ENCODE measurements around the gene SLC12A7.

Gene SLC12A7

GRCh38 chr5:1048861-1049838 lies 62.7 kb downstream of the SLC12A7 start:
- no peak overlapping the region for H3K4ac ChIP-seq (ENCODE audit: low read depth, low read length)
- no peak overlapping the region for H3K4me3 ChIP-seq (ENCODE audit: low read depth, low read length)
- H3K23ac ChIP-seq (ENCODE audit: low read length) = no peak overlapping the region
- no peaks in the 10 kb centered on the region for H3K4me1 ChIP-seq (ENCODE audit: control insufficient read depth in 1 of 2, insufficient read depth in 2 of 2, low read length in 2 of 2)
- H4K8ac ChIP-seq (ENCODE audit: low read depth, low read length) = no peak overlapping the region
- no peak for DNase-seq
- no peak overlapping the region for H3K18ac ChIP-seq (ENCODE audit: low read length)
- H3K27me3 ChIP-seq (ENCODE audit: insufficient read depth, low read length) = no peaks in the 10 kb centered on the region
- no peak overlapping the region for H2BK12ac ChIP-seq (ENCODE audit: low read length)
- WGBS (ENCODE audit: extremely low coverage, insufficient coverage, insufficient read length) = no CpG with 5 or more reads among the region's 39 CpGs
- H3K79me2 ChIP-seq (ENCODE audit: control insufficient read depth, insufficient read depth, low read length, poor library complexity) = no peaks in the 10 kb centered on the region
- H2BK120ac ChIP-seq (ENCODE audit: insufficient read depth, low read length, poor library complexity) = no peak overlapping the region
- H3K9me3 ChIP-seq (ENCODE audit: insufficient read depth, low read depth, low read length) = peaks cover 26% of the 10 kb centered on the region
- peaks cover 7 to 17% of the 10 kb centered on the region in 2 experiments for H3K36me3 ChIP-seq (ENCODE audit: control insufficient read depth in 1 of 2, insufficient read depth in 2 of 2, low read length in 2 of 2)
- no peak overlapping the region for H3K27ac ChIP-seq (ENCODE audit: low read depth, low read length)
- H4K91ac ChIP-seq (ENCODE audit: low read depth, low read length) = no peak overlapping the region
- no peak overlapping the region for H2BK5ac ChIP-seq (ENCODE audit: low read depth, low read length, poor library complexity)
- no peak overlapping the region for H3K4me2 ChIP-seq (ENCODE audit: low read length)
- H2AK5ac ChIP-seq (ENCODE audit: low read length) = no peak overlapping the region
- no peaks in the 10 kb centered on the region for H3K79me1 ChIP-seq (ENCODE audit: low read length)
- H3K9ac ChIP-seq (ENCODE audit: low read length) = no peak overlapping the region
- no peak overlapping the region for H4K12ac ChIP-seq (ENCODE audit: low read depth, low read length)
- no peak overlapping the region for H2AFZ ChIP-seq (ENCODE audit: insufficient read depth, low read length, poor library complexity)
- no peak overlapping the region for H3K14ac ChIP-seq (ENCODE audit: low read length)

GRCh38 chr5:1048162-1048721 lies 63.6 kb downstream of the SLC12A7 start:
- no peak for DNase-seq
- no peak overlapping the region for H2BK120ac ChIP-seq (ENCODE audit: insufficient read depth, low read length, poor library complexity)
- H4K91ac ChIP-seq (ENCODE audit: low read depth, low read length) = no peak overlapping the region
- H3K4me1 ChIP-seq (ENCODE audit: control insufficient read depth in 1 of 2, insufficient read depth in 2 of 2, low read length in 2 of 2) = no peaks in the 10 kb centered on the region
- peaks cover 28% of the 10 kb centered on the region for H3K9me3 ChIP-seq (ENCODE audit: insufficient read depth, low read depth, low read length)
- no peak overlapping the region for H2BK12ac ChIP-seq (ENCODE audit: low read length)
- H3K14ac ChIP-seq (ENCODE audit: low read length) = no peak overlapping the region
- peaks cover 7 to 14% of the 10 kb centered on the region in 2 experiments for H3K36me3 ChIP-seq (ENCODE audit: control insufficient read depth in 1 of 2, insufficient read depth in 2 of 2, low read length in 2 of 2)
- no peak overlapping the region for H2AFZ ChIP-seq (ENCODE audit: insufficient read depth, low read length, poor library complexity)
- peak overlapping the region; percentile 37 for H3K4me3 ChIP-seq (ENCODE audit: low read depth, low read length)
- over 99% methylated on average over 11 of the region's 11 CpGs for WGBS (ENCODE audit: extremely low coverage, insufficient coverage, insufficient read length)
- H3K18ac ChIP-seq (ENCODE audit: low read length) = no peak overlapping the region
- H2AK5ac ChIP-seq (ENCODE audit: low read length) = no peak overlapping the region
- H3K79me2 ChIP-seq (ENCODE audit: control insufficient read depth, insufficient read depth, low read length, poor library complexity) = no peaks in the 10 kb centered on the region
- H3K4me2 ChIP-seq (ENCODE audit: low read length) = no peak overlapping the region
- no peak overlapping the region for H2BK5ac ChIP-seq (ENCODE audit: low read depth, low read length, poor library complexity)
- no peak overlapping the region for H3K27ac ChIP-seq (ENCODE audit: low read depth, low read length)
- H3K9ac ChIP-seq (ENCODE audit: low read length) = no peak overlapping the region
- no peak overlapping the region for H4K12ac ChIP-seq (ENCODE audit: low read depth, low read length)
- no peaks in the 10 kb centered on the region for H3K79me1 ChIP-seq (ENCODE audit: low read length)
- no peaks in the 10 kb centered on the region for H3K27me3 ChIP-seq (ENCODE audit: insufficient read depth, low read length)
- H3K4ac ChIP-seq (ENCODE audit: low read depth, low read length) = no peak overlapping the region
- H3K23ac ChIP-seq (ENCODE audit: low read length) = no peak overlapping the region
- no peak overlapping the region for H4K8ac ChIP-seq (ENCODE audit: low read depth, low read length)

GRCh38 chr5:1047332-1047965 lies 64.4 kb downstream of the SLC12A7 start:
- H3K23ac ChIP-seq (ENCODE audit: low read length) = peak overlapping the region; percentile 76
- no peak overlapping the region for H3K18ac ChIP-seq (ENCODE audit: low read length)
- peaks cover 34% of the 10 kb centered on the region for H3K9me3 ChIP-seq (ENCODE audit: insufficient read depth, low read depth, low read length)
- no peak overlapping the region for H2BK5ac ChIP-seq (ENCODE audit: low read depth, low read length, poor library complexity)
- no peak overlapping the region for H3K4me2 ChIP-seq (ENCODE audit: low read length)
- H2AK5ac ChIP-seq (ENCODE audit: low read length) = no peak overlapping the region
- no peak overlapping the region for H3K14ac ChIP-seq (ENCODE audit: low read length)
- H2BK120ac ChIP-seq (ENCODE audit: insufficient read depth, low read length, poor library complexity) = no peak overlapping the region
- peaks cover 7% of the 10 kb centered on the region in 2 experiments for H3K36me3 ChIP-seq (ENCODE audit: control insufficient read depth in 1 of 2, insufficient read depth in 2 of 2, low read length in 2 of 2)
- WGBS (ENCODE audit: extremely low coverage, insufficient coverage, insufficient read length) = 100% methylated on average over 11 of the region's 11 CpGs
- H2BK12ac ChIP-seq (ENCODE audit: low read length) = no peak overlapping the region
- DNase-seq = no peak
- H3K4me1 ChIP-seq (ENCODE audit: control insufficient read depth in 1 of 2, insufficient read depth in 2 of 2, low read length in 2 of 2) = no peaks in the 10 kb centered on the region
- H2AFZ ChIP-seq (ENCODE audit: insufficient read depth, low read length, poor library complexity) = no peak overlapping the region
- no peak overlapping the region for H4K8ac ChIP-seq (ENCODE audit: low read depth, low read length)
- no peaks in the 10 kb centered on the region for H3K27me3 ChIP-seq (ENCODE audit: insufficient read depth, low read length)
- H3K79me2 ChIP-seq (ENCODE audit: control insufficient read depth, insufficient read depth, low read length, poor library complexity) = no peaks in the 10 kb centered on the region
- H3K4ac ChIP-seq (ENCODE audit: low read depth, low read length) = no peak overlapping the region
- H4K12ac ChIP-seq (ENCODE audit: low read depth, low read length) = no peak overlapping the region
- H3K27ac ChIP-seq (ENCODE audit: low read depth, low read length) = no peak overlapping the region
- H3K79me1 ChIP-seq (ENCODE audit: low read length) = no peaks in the 10 kb centered on the region
- no peak overlapping the region for H4K91ac ChIP-seq (ENCODE audit: low read depth, low read length)
- peak overlapping the region; percentile 34 for H3K4me3 ChIP-seq (ENCODE audit: low read depth, low read length)
- no peak overlapping the region for H3K9ac ChIP-seq (ENCODE audit: low read length)

- no peaks in the 10 kb centered on the region for H3K4me1 ChIP-seq (ENCODE audit: control insufficient read depth in 1 of 2, insufficient read depth in 2 of 2, low read length in 2 of 2)
- no peak overlapping the region for H2AK5ac ChIP-seq (ENCODE audit: low read length)
- no peak overlapping the region for H2BK5ac ChIP-seq (ENCODE audit: low read depth, low read length, poor library complexity)
- H3K23ac ChIP-seq (ENCODE audit: low read length) = no peak overlapping the region
- H4K8ac ChIP-seq (ENCODE audit: low read depth, low read length) = no peak overlapping the region
- H3K18ac ChIP-seq (ENCODE audit: low read length) = no peak overlapping the region
- no peak overlapping the region for H2BK12ac ChIP-seq (ENCODE audit: low read length)
- no peak overlapping the region for H2BK120ac ChIP-seq (ENCODE audit: insufficient read depth, low read length, poor library complexity)
- no peak overlapping the region for H3K4me3 ChIP-seq (ENCODE audit: low read depth, low read length)
- no peak overlapping the region for H4K12ac ChIP-seq (ENCODE audit: low read depth, low read length)
- no peak overlapping the region for H3K9ac ChIP-seq (ENCODE audit: low read length)
- 100% methylated on average over 9 of the region's 9 CpGs for WGBS (ENCODE audit: extremely low coverage, insufficient coverage, insufficient read length)
- H3K36me3 ChIP-seq (ENCODE audit: control insufficient read depth in 1 of 2, insufficient read depth in 2 of 2, low read length in 2 of 2) = peaks cover 0 to 1% of the 10 kb centered on the region in 2 experiments
- H3K4me2 ChIP-seq (ENCODE audit: low read length) = no peak overlapping the region
- DNase-seq = no peak
- no peak overlapping the region for H3K14ac ChIP-seq (ENCODE audit: low read length)
- H3K9me3 ChIP-seq (ENCODE audit: insufficient read depth, low read depth, low read length) = peaks cover 47% of the 10 kb centered on the region
- no peak overlapping the region for H3K27ac ChIP-seq (ENCODE audit: low read depth, low read length)
- no peaks in the 10 kb centered on the region for H3K27me3 ChIP-seq (ENCODE audit: insufficient read depth, low read length)
- H3K4ac ChIP-seq (ENCODE audit: low read depth, low read length) = no peak overlapping the region
- H3K79me1 ChIP-seq (ENCODE audit: low read length) = no peaks in the 10 kb centered on the region
- H3K79me2 ChIP-seq (ENCODE audit: control insufficient read depth, insufficient read depth, low read length, poor library complexity) = no peaks in the 10 kb centered on the region
- no peak overlapping the region for H4K91ac ChIP-seq (ENCODE audit: low read depth, low read length)
- no peak overlapping the region for H2AFZ ChIP-seq (ENCODE audit: insufficient read depth, low read length, poor library complexity)
Measured at GRCh38 chr5:1045960-1046560, 65.8 kb downstream of the SLC12A7 start.

Data from trophoblast cell (in vitro differentiated cells and primary cell).